Caco-2 (cell line): ENCODE results near the gene PAFAH2. TPM values are rescaled to one million over a fixed set of nuclear protein-coding genes. Genes with fewer than 3 reads are reported as not detected.

Experiments
- BruUV-seq: library from RNA; stranded (reverse); fragments of 400-500 nt; replicated peaks from 2 replicates; lab custom pipeline; 2021; lab: Mats Ljungman, UMichigan
- CTCF ChIA-PET: fragments of 300-600 bp; sonication (Branson Sonifier 250); formaldehyde crosslinking; loops from one replicate; lab custom pipeline; 2022; ENCODE audit warnings: antibody characterized with exemption; lab: Charles Lee
- POLR2A ChIA-PET: fragments of 300-600 bp; sonication (Branson Sonifier 250); formaldehyde crosslinking; loops from one replicate; lab custom pipeline; 2022; ENCODE audit warnings: antibody characterized with exemption; lab: Charles Lee
- DNase-seq, 2 experiments: peaks; one replicate each; pipeline versions ENCODE4 v3.0.0 to v3.0.0-alpha.2; 2020 to 2022
- H3K27me3 ChIP-seq: replicated peaks from 2 replicates; pipeline ENCODE4 v1.6.0; 2011; ENCODE audit warnings: low read length; ENCODE audit not compliant: control insufficient read depth, insufficient read depth
- H3K36me3 ChIP-seq: 2 replicates; pipeline ENCODE4 v1.5.1; 2011; ENCODE audit warnings: low read length; ENCODE audit not compliant: control insufficient read depth, insufficient read depth
- H3K4me1 ChIP-seq: fragments of 250-450 bp; sonication (Bioruptor Pico); 2 replicates; pipeline ENCODE4 v1.5.1; 2020; ENCODE audit warnings: mild to moderate bottlenecking
- H3K4me3 ChIP-seq: 2 replicates; pipeline ENCODE4 v1.5.1; 2011; ENCODE audit warnings: low read depth, mild to moderate bottlenecking, control low read depth, low read length
- H3K9me3 ChIP-seq: fragments of 250-450 bp; sonication (Bioruptor Pico); 2 replicates; pipeline ENCODE4 v1.5.1; 2020; ENCODE audit warnings: mild to moderate bottlenecking, moderate library complexity
- H3K27ac Mint-ChIP-seq: one replicate; pipeline ENCODE4 v1.8.0; 2022; ENCODE audit warnings: mixed read lengths; ENCODE audit not compliant: unreplicated experiment
- H3K27me3 Mint-ChIP-seq: one replicate; pipeline ENCODE4 v1.8.0; 2022; ENCODE audit warnings: mixed read lengths; ENCODE audit not compliant: insufficient read depth, unreplicated experiment
- H3K36me3 Mint-ChIP-seq: one replicate; pipeline ENCODE4 v1.8.0; 2022; ENCODE audit warnings: mild to moderate bottlenecking, mixed read lengths; ENCODE audit not compliant: insufficient read depth, unreplicated experiment
- H3K4me1 Mint-ChIP-seq: one replicate; pipeline ENCODE4 v1.8.0; 2022; ENCODE audit warnings: low read depth, mixed read lengths; ENCODE audit not compliant: unreplicated experiment
- H3K4me3 Mint-ChIP-seq: one replicate; pipeline ENCODE4 v1.8.0; 2022; ENCODE audit warnings: mild to moderate bottlenecking, moderate library complexity, mixed read lengths; ENCODE audit not compliant: unreplicated experiment
- H3K9me3 Mint-ChIP-seq: one replicate; pipeline ENCODE4 v1.8.0; 2022; ENCODE audit warnings: mixed read lengths; ENCODE audit not compliant: unreplicated experiment
- intact Hi-C: fragments of 100-400 bp; cut with micrococcal nuclease; formaldehyde crosslinking; loops from one replicate; pipeline ENCODE4 v1.10.0; 2022; ENCODE audit not compliant: unreplicated experiment
- total RNA-seq: library from RNA; stranded (reverse); gene quantifications from 2 replicates; pipeline ENCODE4 v1.2.3, GENCODE V29; 2022
- TF ChIP-seq, protein P1 (sequence below), 2 experiments: fragments of 200-600 bp in 1 of 2; IDR thresholded peaks; 1 replicate in 1 of 2; 2 replicates in 1 of 2; pipeline versions ENCODE4 v1.5.1 to v1.8.0; 2011 to 2022; ENCODE audit warnings: antibody characterized with exemption in 1 of 2, control low read depth in 1 of 2, inconsistent platforms in 1 of 2, low read depth in 1 of 2, low read length in 1 of 2, mild to moderate bottlenecking in 1 of 2, moderate library complexity in 1 of 2; ENCODE audit not compliant: insufficient read depth in 1 of 2, severe bottlenecking in 1 of 2, unreplicated experiment in 1 of 2

PAFAH2 gene
- total RNA-seq, 1 experiment from 2014 or later, result 8.0 TPM

DNA sequence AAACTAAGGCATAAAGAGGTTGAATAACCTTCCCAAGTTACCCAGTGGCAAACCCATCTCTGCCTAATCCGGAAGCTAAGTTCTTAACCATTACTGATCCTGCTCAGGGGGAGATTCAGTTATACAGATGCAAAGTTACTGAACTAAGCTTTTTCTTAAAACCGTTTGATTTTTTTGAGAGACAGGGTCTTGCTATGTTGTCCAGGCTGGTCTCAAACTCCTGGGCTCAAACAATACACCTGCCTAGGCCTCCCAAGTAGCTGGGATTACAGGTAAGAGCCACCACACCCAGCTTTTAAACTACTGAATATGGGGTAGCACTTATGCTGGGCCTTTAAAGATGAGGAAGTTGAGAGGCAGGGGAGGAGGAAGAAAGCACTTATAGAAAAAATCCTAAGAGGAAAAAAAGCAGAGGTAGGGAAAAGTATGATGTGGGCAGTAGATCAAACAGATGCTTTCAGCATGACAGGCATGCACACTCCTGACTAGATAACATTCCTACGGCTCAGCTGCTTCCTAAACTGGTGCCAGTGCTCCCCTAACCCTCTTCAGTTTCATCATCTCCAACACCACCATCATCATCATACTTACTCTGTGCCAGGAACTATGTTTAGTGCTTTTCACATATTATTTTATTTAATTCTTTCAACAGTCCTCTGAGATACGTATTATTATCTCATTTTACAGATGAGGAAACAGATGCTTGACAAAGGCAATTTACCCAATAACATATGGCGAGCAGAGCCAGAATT, 5.8 kb downstream of the PAFAH2 start:
- Mint-ChIP-seq H3K9me3 (no peaks in the 10 kb centered on the region), H3K36me3 (peaks cover 4% of the 10 kb centered on the region), H3K27ac (no peak overlapping the region), H3K27me3 (no peaks in the 10 kb centered on the region), H3K4me1 (peaks cover 17% of the 10 kb centered on the region), H3K4me3 (no peak overlapping the region)
- H3K9me3 ChIP-seq, result no peaks in the 10 kb centered on the region
- DNase-seq, result no peak
- H3K27me3 ChIP-seq, result no peaks in the 10 kb centered on the region
- ChIA-PET POLR2A (no interaction called here), CTCF (no interaction called here)
- no TSS peak for BruUV-seq
- H3K4me3 ChIP-seq, result no peak overlapping the region
- no peaks in the 10 kb centered on the region for H3K36me3 ChIP-seq
- intact Hi-C loops, result loop anchor here (10.0 kb wide), 1 partner anchor 47 kb away; no protein-coding TSS in a partner anchor
- H3K4me1 ChIP-seq, result peaks cover 19% of the 10 kb centered on the region
- TF ChIP-seq, protein P1, sequence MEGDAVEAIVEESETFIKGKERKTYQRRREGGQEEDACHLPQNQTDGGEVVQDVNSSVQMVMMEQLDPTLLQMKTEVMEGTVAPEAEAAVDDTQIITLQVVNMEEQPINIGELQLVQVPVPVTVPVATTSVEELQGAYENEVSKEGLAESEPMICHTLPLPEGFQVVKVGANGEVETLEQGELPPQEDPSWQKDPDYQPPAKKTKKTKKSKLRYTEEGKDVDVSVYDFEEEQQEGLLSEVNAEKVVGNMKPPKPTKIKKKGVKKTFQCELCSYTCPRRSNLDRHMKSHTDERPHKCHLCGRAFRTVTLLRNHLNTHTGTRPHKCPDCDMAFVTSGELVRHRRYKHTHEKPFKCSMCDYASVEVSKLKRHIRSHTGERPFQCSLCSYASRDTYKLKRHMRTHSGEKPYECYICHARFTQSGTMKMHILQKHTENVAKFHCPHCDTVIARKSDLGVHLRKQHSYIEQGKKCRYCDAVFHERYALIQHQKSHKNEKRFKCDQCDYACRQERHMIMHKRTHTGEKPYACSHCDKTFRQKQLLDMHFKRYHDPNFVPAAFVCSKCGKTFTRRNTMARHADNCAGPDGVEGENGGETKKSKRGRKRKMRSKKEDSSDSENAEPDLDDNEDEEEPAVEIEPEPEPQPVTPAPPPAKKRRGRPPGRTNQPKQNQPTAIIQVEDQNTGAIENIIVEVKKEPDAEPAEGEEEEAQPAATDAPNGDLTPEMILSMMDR (IDR thresholded peaks at IDR 0.05; ENCODE audit: insufficient read depth in 1 of 2, low read depth in 1 of 2, low read length in 1 of 2, severe bottlenecking in 1 of 2, unreplicated experiment in 1 of 2), result no peak

DNA sequence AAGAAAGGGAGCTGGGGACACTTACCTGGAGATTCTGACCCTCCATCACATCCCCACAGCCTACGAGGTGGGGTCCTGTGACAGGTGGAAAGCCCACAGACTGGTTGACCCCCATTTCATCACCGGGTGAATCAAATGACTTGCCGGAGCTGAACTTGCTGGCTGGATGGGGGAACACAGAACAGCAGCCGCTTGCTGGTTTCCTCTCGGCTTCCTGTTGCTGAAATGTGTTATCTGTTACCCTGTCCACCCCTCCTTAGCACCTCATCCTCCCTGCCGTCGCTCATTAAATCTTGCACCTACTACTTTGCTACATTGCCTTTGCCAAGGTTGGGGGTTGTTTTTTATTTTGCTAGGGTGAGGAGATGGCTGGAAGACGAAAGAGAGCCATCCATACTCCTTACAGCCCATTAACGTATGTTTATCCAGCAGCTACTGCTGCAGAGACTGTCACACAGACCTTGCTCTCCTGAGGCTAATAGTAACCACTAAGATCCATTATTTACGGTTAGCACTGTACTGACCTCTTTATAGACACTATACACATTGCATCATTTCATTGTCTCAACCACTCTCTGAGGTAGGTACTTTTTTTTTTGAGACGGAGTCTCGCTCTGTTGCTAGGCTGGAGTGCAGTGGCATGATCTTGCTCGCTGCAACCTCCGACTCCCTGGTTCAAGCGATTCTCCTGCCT, 7.0 kb downstream of the PAFAH2 start:
- no TSS peak for BruUV-seq
- intact Hi-C loops, result loop anchor here (10.0 kb wide), 1 partner anchor 46 kb away; no protein-coding TSS in a partner anchor
- DNase-seq, result no peak
- Histone ChIP-seq H3K4me3 (no peak overlapping the region), H3K4me1 (peaks cover 9% of the 10 kb centered on the region; the same call in 1 of the 2 replicates), H3K36me3 (no peaks in the 10 kb centered on the region), H3K27me3 (no peaks in the 10 kb centered on the region), H3K9me3 (no peaks in the 10 kb centered on the region)
- no peak overlapping the region for H3K4me3 Mint-ChIP-seq
- H3K27me3 Mint-ChIP-seq, result no peaks in the 10 kb centered on the region
- ChIA-PET POLR2A (no interaction called here), CTCF (no interaction called here)
- peaks cover 5% of the 10 kb centered on the region for H3K36me3 Mint-ChIP-seq
- H3K27ac Mint-ChIP-seq, result no peak overlapping the region
- TF ChIP-seq, protein P1 (IDR thresholded peaks at IDR 0.05; ENCODE audit: insufficient read depth in 1 of 2, low read depth in 1 of 2, low read length in 1 of 2, severe bottlenecking in 1 of 2, unreplicated experiment in 1 of 2), result no peak
- peaks cover 16% of the 10 kb centered on the region for H3K4me1 Mint-ChIP-seq
- H3K9me3 Mint-ChIP-seq, result no peaks in the 10 kb centered on the region

DNA sequence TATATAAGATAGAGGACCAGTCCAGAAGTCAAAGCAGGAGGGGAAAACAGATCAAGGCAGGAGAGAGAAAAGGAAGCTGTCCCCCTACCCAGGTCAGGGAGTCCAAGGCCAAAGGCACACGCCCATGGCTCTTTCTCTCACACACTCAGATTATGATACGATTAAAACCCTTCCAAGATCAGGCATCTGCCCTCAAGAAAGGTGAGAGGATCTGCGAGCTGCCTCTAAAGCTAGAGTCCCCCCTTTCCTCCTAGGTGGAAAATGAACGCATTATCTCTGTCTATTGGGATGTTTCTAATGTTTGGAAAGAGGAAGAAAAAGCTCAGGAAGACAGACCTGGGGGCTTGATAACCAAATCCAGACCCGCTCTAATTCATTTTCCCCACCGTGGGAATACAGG, 7.6 kb downstream of the PAFAH2 start:
- no peaks in the 10 kb centered on the region for H3K36me3 ChIP-seq
- Mint-ChIP-seq H3K27me3 (no peaks in the 10 kb centered on the region), H3K4me3 (no peak overlapping the region), H3K27ac (no peak overlapping the region), H3K9me3 (no peaks in the 10 kb centered on the region), H3K4me1 (peaks cover 10% of the 10 kb centered on the region), H3K36me3 (peaks cover 9% of the 10 kb centered on the region)
- no peak overlapping the region for H3K4me3 ChIP-seq
- CTCF ChIA-PET, result no interaction called here
- no TSS peak for BruUV-seq
- TF ChIP-seq, protein P1 (IDR thresholded peaks at IDR 0.05; ENCODE audit: insufficient read depth in 1 of 2, low read depth in 1 of 2, low read length in 1 of 2, severe bottlenecking in 1 of 2, unreplicated experiment in 1 of 2), result no peak
- no peaks in the 10 kb centered on the region for H3K9me3 ChIP-seq
- POLR2A ChIA-PET, result no interaction called here
- no peaks in the 10 kb centered on the region for H3K27me3 ChIP-seq
- no peak for DNase-seq
- peaks cover 9% of the 10 kb centered on the region; the same call in 1 of the 2 replicates for H3K4me1 ChIP-seq
- intact Hi-C loops, result loop anchor here (10.0 kb wide), 1 partner anchor 45 kb away; no protein-coding TSS in a partner anchor
